ENCODE data around the gene R3HDM1.
"Not testable (repeated sequence)": the region's sequence is repeated elsewhere in the genome, so short reads cannot be mapped to it uniquely, and the experiment has no call there.

The R3HDM1 gene

GRCh38 chr2:135647836-135648579 is 116.7 kb downstream of the R3HDM1 start:
- no peak for DNase-seq (ENCODE audit: low read depth)

GRCh38 chr2:135650721-135651120 is 119.4 kb downstream of the R3HDM1 start:
- no peak for DNase-seq (ENCODE audit: low read depth)

GRCh38 chr2:135651717-135652116 is 120.4 kb downstream of the R3HDM1 start:
- no peak for DNase-seq (ENCODE audit: low read depth)

GRCh38 chr2:135654239-135654638 is 123.0 kb downstream of the R3HDM1 start:
- not testable (repeated sequence) for DNase-seq (ENCODE audit: low read depth)

- no peak for DNase-seq (ENCODE audit: low read depth)
These were observed 126.7 kb downstream of the R3HDM1 start for GRCh38 chr2:135657806-135658582.

GRCh38 chr2:135662088-135662487 is 130.8 kb downstream of the R3HDM1 start:
- DNase-seq (ENCODE audit: low read depth), result peak; percentile 28

- no peak for DNase-seq (ENCODE audit: low read depth)
These were observed 131.9 kb downstream of the R3HDM1 start for GRCh38 chr2:135663148-135663700.

- DNase-seq (ENCODE audit: low read depth), result no peak
These were observed 133.4 kb downstream of the R3HDM1 start for GRCh38 chr2:135664623-135665068.

GRCh38 chr2:135667045-135667444 is 135.8 kb downstream of the R3HDM1 start:
- no peak for DNase-seq (ENCODE audit: low read depth)

- DNase-seq (ENCODE audit: low read depth), result no peak
These were observed 143.2 kb downstream of the R3HDM1 start for GRCh38 chr2:135674453-135674852.

GRCh38 chr2:135676031-135676430 is 144.7 kb downstream of the R3HDM1 start:
- no peak for DNase-seq (ENCODE audit: low read depth)

GRCh38 chr2:135679125-135679524 is 147.8 kb downstream of the R3HDM1 start:
- DNase-seq (ENCODE audit: low read depth), result no peak

- no peak for DNase-seq (ENCODE audit: low read depth)
These were observed 154.1 kb downstream of the R3HDM1 start for GRCh38 chr2:135685361-135685760.

GRCh38 chr2:135688978-135689377 is 157.7 kb downstream of the R3HDM1 start:
- no peak for DNase-seq (ENCODE audit: low read depth)

GRCh38 chr2:135689679-135690078 is 158.4 kb downstream of the R3HDM1 start:
- DNase-seq (ENCODE audit: low read depth), result no peak

GRCh38 chr2:135694711-135695110 is 163.4 kb downstream of the R3HDM1 start:
- DNase-seq (ENCODE audit: low read depth), result no peak

- no peak for DNase-seq (ENCODE audit: low read depth)
These were observed 167.6 kb downstream of the R3HDM1 start for GRCh38 chr2:135698838-135699237.

- DNase-seq (ENCODE audit: low read depth), result no peak
These were observed 170.2 kb downstream of the R3HDM1 start for GRCh38 chr2:135701442-135701841.

GRCh38 chr2:135703300-135703699 is 172.0 kb downstream of the R3HDM1 start:
- no peak for DNase-seq (ENCODE audit: low read depth)

- not testable (repeated sequence) for DNase-seq (ENCODE audit: low read depth)
These were observed 172.8 kb downstream of the R3HDM1 start for GRCh38 chr2:135704075-135704474.

- DNase-seq (ENCODE audit: low read depth), result no peak
These were observed 176.9 kb downstream of the R3HDM1 start for GRCh38 chr2:135708159-135708558.

GRCh38 chr2:135709992-135710391 is 178.7 kb downstream of the R3HDM1 start:
- no peak for DNase-seq (ENCODE audit: low read depth)

GRCh38 chr2:135715086-135715485 is 183.8 kb downstream of the R3HDM1 start:
- not testable (repeated sequence) for DNase-seq (ENCODE audit: low read depth)
